ENCODE results near the gene KCNQ1. TPM values are rescaled to one million over a fixed set of nuclear protein-coding genes. Genes with fewer than 3 reads are reported as not detected.

KCNQ1 gene
- total RNA-seq, 1 experiment from 2014 or later: 2.3 TPM

DNA sequence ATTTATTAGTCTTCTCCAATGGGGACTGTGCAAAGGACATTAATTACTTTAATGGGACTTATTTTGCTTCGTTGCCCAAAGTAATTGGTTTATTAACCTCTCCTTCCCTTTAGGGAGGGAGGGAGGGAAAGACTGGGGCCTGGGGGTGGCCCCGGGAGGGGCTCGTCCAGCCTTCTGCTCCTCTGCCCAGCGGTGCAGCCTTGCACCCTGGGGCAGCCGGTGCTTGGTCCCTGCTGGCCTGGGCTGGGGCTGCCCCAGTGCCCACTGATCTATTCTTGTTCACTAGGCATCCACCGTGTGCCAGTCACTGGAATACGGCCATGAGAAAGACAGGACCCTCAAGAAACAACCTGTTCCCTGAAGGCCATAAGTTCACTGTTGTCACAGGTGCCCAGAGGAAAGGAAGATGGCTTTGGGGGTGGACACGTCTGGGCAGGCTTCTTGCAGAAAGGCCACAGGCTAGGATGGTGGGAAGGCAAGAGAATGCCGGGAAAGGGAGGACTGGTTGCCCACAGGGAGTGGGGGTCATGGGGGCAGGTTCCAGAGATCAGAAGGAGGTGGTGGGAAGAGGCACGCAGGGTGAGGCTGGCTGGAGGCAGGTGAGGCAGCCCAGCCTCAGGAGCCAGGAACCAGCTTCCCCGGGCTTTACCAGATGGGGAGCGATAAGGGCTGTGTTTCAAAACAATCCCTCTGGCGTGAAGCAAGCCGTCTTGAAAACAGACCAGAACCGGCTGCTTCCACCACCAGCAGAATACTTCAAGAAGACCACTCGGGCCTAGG is 302.6 kb downstream of the KCNQ1 start:
- no peak overlapping the region for H2BK5ac ChIP-seq (ENCODE audit: insufficient read length, low read length)
- H3K4me3 Mint-ChIP-seq: no peak overlapping the region

More for the DNA sequence above, 302.6 kb downstream of the KCNQ1 start:
- Histone ChIP-seq H3K23me2 (ENCODE audit: insufficient read length, low read depth, low read length, poor library complexity, severe bottlenecking) (no peaks in the 10 kb centered on the region), H4K20me1 (ENCODE audit: control insufficient read depth, insufficient read depth, insufficient read length) (no peaks in the 10 kb centered on the region), H2BK20ac (ENCODE audit: low read depth, low read length, poor library complexity, severe bottlenecking) (no peak overlapping the region), H4K5ac (ENCODE audit: insufficient read length, low read depth, low read length) (no peak overlapping the region), H2BK15ac (ENCODE audit: low read depth, low read length) (no peak overlapping the region), H2BK120ac (ENCODE audit: low read depth, low read length, poor library complexity, severe bottlenecking) (no peak overlapping the region), H3K4me2 (ENCODE audit: insufficient read depth, insufficient read length, low read length) (no peak overlapping the region), H2BK12ac (ENCODE audit: insufficient read length, low read depth, low read length) (no peak overlapping the region), H3K9me3 (ENCODE audit: control insufficient read depth, low read depth, low read length) (no peaks in the 10 kb centered on the region), H3K9ac (ENCODE audit: extremely low read depth, insufficient read length, low read length) (no peak overlapping the region), H3K27me3 (ENCODE audit: insufficient read depth, low read length) (peaks cover 6% of the 10 kb centered on the region; the same call in 1 of the 2 replicates), H3K27ac (ENCODE audit: insufficient read length, low read depth, low read length) (no peak overlapping the region), H3K4ac (ENCODE audit: low read depth, low read length) (no peak overlapping the region), H3K56ac (ENCODE audit: insufficient read length, low read depth, low read length) (no peak overlapping the region), H2AFZ (ENCODE audit: low read length) (no peak overlapping the region), H3K14ac (ENCODE audit: insufficient read depth, low read length) (no peak overlapping the region), H3K79me2 (ENCODE audit: insufficient read depth, low read length) (no peaks in the 10 kb centered on the region), H3K79me1 (ENCODE audit: insufficient read depth, low read depth, low read length, poor library complexity, severe bottlenecking) (no peaks in the 10 kb centered on the region), H4K91ac (ENCODE audit: insufficient read length, low read depth, low read length) (no peak overlapping the region), H2AK5ac (ENCODE audit: insufficient read length, low read length) (no peak overlapping the region), H3K23ac (ENCODE audit: insufficient read length, low read depth, low read length) (no peak overlapping the region), H3K18ac (ENCODE audit: insufficient read length, low read depth, low read length) (no peak overlapping the region), H3K4me1 (ENCODE audit: insufficient read depth, low read length) (no peaks in the 10 kb centered on the region), H3T11ph (ENCODE audit: low read length) (no peak overlapping the region), H4K8ac (replicated peaks; ENCODE audit: insufficient read length, low read depth, low read length) (no peak overlapping the region)
- TF ChIP-seq, protein P1, sequence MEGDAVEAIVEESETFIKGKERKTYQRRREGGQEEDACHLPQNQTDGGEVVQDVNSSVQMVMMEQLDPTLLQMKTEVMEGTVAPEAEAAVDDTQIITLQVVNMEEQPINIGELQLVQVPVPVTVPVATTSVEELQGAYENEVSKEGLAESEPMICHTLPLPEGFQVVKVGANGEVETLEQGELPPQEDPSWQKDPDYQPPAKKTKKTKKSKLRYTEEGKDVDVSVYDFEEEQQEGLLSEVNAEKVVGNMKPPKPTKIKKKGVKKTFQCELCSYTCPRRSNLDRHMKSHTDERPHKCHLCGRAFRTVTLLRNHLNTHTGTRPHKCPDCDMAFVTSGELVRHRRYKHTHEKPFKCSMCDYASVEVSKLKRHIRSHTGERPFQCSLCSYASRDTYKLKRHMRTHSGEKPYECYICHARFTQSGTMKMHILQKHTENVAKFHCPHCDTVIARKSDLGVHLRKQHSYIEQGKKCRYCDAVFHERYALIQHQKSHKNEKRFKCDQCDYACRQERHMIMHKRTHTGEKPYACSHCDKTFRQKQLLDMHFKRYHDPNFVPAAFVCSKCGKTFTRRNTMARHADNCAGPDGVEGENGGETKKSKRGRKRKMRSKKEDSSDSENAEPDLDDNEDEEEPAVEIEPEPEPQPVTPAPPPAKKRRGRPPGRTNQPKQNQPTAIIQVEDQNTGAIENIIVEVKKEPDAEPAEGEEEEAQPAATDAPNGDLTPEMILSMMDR (conservative IDR thresholded peaks at IDR 0.05): no peak
- Mint-ChIP-seq H3K36me3 (ENCODE audit: insufficient read depth in 1 of 3, low read depth in 3 of 3) (no peaks in the 10 kb centered on the region), H3K27me3 (ENCODE audit: low read depth) (peaks cover 95% of the 10 kb centered on the region), H3K27ac (no peak overlapping the region), H3K9me3 (no peaks in the 10 kb centered on the region; a peak in 1 of 5 replicates), H3K4me1 (peaks cover 0 to 9% of the 10 kb centered on the region in 2 experiments; a peak in 1 of 4 replicates)
- no peak for DNase-seq
- no CpG with 5 or more reads among the region's 16 CpGs for WGBS (ENCODE audit: extremely low coverage, insufficient read length, low lambda C conversion rate)

Measured in H9 (cell line).